ENCODE measurements around the gene CYP2U1. TPM values are rescaled to one million over a fixed set of nuclear protein-coding genes. Genes with fewer than 3 reads are reported as not detected.
A peak's percentile ranks its signal among the peaks of the same experiment; 100 is the strongest.
"Not testable (repeated sequence)": the region's sequence is repeated elsewhere in the genome, so short reads cannot be mapped to it uniquely, and the experiment has no call there.

Gene CYP2U1
- total RNA-seq: 4.3 TPM

- DNase-seq (ENCODE audit: low read depth in 2 of 3, low spot score in 2 of 3): peak; percentile 47 to 74 (median 71)
Measured at GRCh38 chr4:107930821-107931774, at the start of gene CYP2U1. Gene CYP2U1 (plus strand): TSS chr4:107931549. CDS start chr4:107931644, 95 bp downstream.

- DNase-seq (ENCODE audit: low read depth in 2 of 3, low spot score in 2 of 3): no peak
Measured at GRCh38 chr4:107885865-107886264, 45.5 kb upstream of the CYP2U1 start.

- DNase-seq (ENCODE audit: low read depth in 2 of 3, low spot score in 2 of 3): no peak
Measured at GRCh38 chr4:107888237-107888636, 43.1 kb upstream of the CYP2U1 start.

- no peak for DNase-seq (ENCODE audit: low read depth in 2 of 3, low spot score in 2 of 3)
Measured at GRCh38 chr4:107890779-107891178, 40.6 kb upstream of the CYP2U1 start.

- no peak for DNase-seq (ENCODE audit: low read depth in 2 of 3, low spot score in 2 of 3)
Measured at GRCh38 chr4:107891299-107891698, 40.0 kb upstream of the CYP2U1 start.

- no peak for DNase-seq (ENCODE audit: low read depth in 2 of 3, low spot score in 2 of 3)
Measured at GRCh38 chr4:107893171-107894137, 37.9 kb upstream of the CYP2U1 start.

GRCh38 chr4:107894138-107894603, 37.2 kb upstream of the CYP2U1 start:
- DNase-seq (ENCODE audit: low read depth in 2 of 3, low spot score in 2 of 3): no peak

GRCh38 chr4:107896158-107896645, 35.1 kb upstream of the CYP2U1 start:
- DNase-seq (ENCODE audit: low read depth in 2 of 3, low spot score in 2 of 3): no peak

- no peak for DNase-seq (ENCODE audit: low read depth in 2 of 3, low spot score in 2 of 3)
Measured at GRCh38 chr4:107896646-107897045, 34.7 kb upstream of the CYP2U1 start.

- DNase-seq (ENCODE audit: low read depth in 2 of 3, low spot score in 2 of 3): no peak
Measured at GRCh38 chr4:107897823-107898222, 33.5 kb upstream of the CYP2U1 start.

GRCh38 chr4:107900067-107900466, 31.3 kb upstream of the CYP2U1 start:
- no peak for DNase-seq (ENCODE audit: low read depth in 2 of 3, low spot score in 2 of 3)

GRCh38 chr4:107900508-107900907, 30.8 kb upstream of the CYP2U1 start:
- no peak for DNase-seq (ENCODE audit: low read depth in 2 of 3, low spot score in 2 of 3)

- DNase-seq (ENCODE audit: low read depth in 2 of 3, low spot score in 2 of 3): no peak
Measured at GRCh38 chr4:107901213-107901934, 30.0 kb upstream of the CYP2U1 start.

- no peak for DNase-seq (ENCODE audit: low read depth in 2 of 3, low spot score in 2 of 3)
Measured at GRCh38 chr4:107902715-107903114, 28.6 kb upstream of the CYP2U1 start.

- not testable (repeated sequence) for DNase-seq (ENCODE audit: low read depth in 2 of 3, low spot score in 2 of 3)
Measured at GRCh38 chr4:107905082-107905481, 26.3 kb upstream of the CYP2U1 start.

- no peak for DNase-seq (ENCODE audit: low read depth in 2 of 3, low spot score in 2 of 3)
Measured at GRCh38 chr4:107906458-107907100, 24.8 kb upstream of the CYP2U1 start.

GRCh38 chr4:107908377-107908776, 23.0 kb upstream of the CYP2U1 start:
- DNase-seq (ENCODE audit: low read depth in 2 of 3, low spot score in 2 of 3): no peak

GRCh38 chr4:107913283-107913899, 18.0 kb upstream of the CYP2U1 start:
- peak in 2 of 3 donors; percentile 59 to 83 for DNase-seq (ENCODE audit: low read depth in 2 of 3, low spot score in 2 of 3)

- DNase-seq (ENCODE audit: low read depth in 2 of 3, low spot score in 2 of 3): no peak
Measured at GRCh38 chr4:107915220-107915619, 16.1 kb upstream of the CYP2U1 start.
